Uterus (tissue), 2 donors: ENCODE results near the gene TNFRSF18.

ENCODE experiments used
- CTCF ChIP-seq, 4 experiments: fragments of 200-600 bp in 2 of 4; fragments of 450-650 bp in 2 of 4; sonication (generic) in 2 of 4; IDR thresholded peaks; one replicate each; pipeline ENCODE4 v1.5.1; 2016 to 2019; ENCODE audit warnings: antibody characterized with exemption in 4 of 4, mild to moderate bottlenecking in 2 of 4, moderate library complexity in 1 of 4
- POLR2A ChIP-seq, 2 donors: fragments of 450-650 bp; IDR thresholded peaks; one replicate each; pipeline ENCODE4 v1.6.1; 2016; ENCODE audit warnings: antibody characterized with exemption in 2 of 2, mild to moderate bottlenecking in 1 of 2, moderate library complexity in 1 of 2

GRCh38 chr1:1165485-1165884, 40.9 kb downstream of the TNFRSF18 start:
- TF ChIP-seq CTCF (IDR thresholded peaks at IDR 0.05) (no peak), POLR2A (IDR thresholded peaks at IDR 0.05) (no peak)
